GM06990 (cell line): ENCODE data around the gene SEPTIN8.
"Not testable (repeated sequence)": the region's sequence is repeated elsewhere in the genome, so short reads cannot be mapped to it uniquely, and the experiment has no call there.

Experiments used
- DNase-seq: peaks from one replicate; pipeline ENCODE4 v3.0.0-alpha.2; 2011; ENCODE audit not compliant: insufficient read length; ENCODE audit errors: extremely low read depth
- H3K27me3 ChIP-seq: replicated peaks from 2 replicates; pipeline ENCODE4 v1.6.0; 2011; ENCODE audit warnings: low read length; ENCODE audit not compliant: control insufficient read depth, insufficient read depth
- H3K36me3 ChIP-seq: 2 replicates; pipeline ENCODE4 v1.5.1; 2011; ENCODE audit warnings: low read length; ENCODE audit not compliant: control insufficient read depth, insufficient read depth
- H3K4me3 ChIP-seq: replicated peaks from 2 replicates; pipeline ENCODE4 v1.5.1; 2011; ENCODE audit warnings: low read depth, mild to moderate bottlenecking, control low read depth, low read length
- CTCF ChIP-seq: IDR thresholded peaks from 2 replicates; pipeline ENCODE4 v1.5.1; 2011; ENCODE audit warnings: low read length, control low read depth, mild to moderate bottlenecking, inconsistent platforms; ENCODE audit not compliant: insufficient read depth, poor library complexity, severe bottlenecking

The SEPTIN8 gene

GRCh38 chr5:132808866-132809265 lies 31.8 kb upstream of the SEPTIN8 start:
- Histone ChIP-seq H3K27me3 (no peaks in the 10 kb centered on the region), H3K36me3 (no peaks in the 10 kb centered on the region), H3K4me3 (no peak overlapping the region)
- no peak for TF ChIP-seq CTCF
- no peak for DNase-seq

GRCh38 chr5:132808448-132808847 lies 31.4 kb upstream of the SEPTIN8 start:
- Histone ChIP-seq H3K36me3 (no peaks in the 10 kb centered on the region), H3K27me3 (no peaks in the 10 kb centered on the region), H3K4me3 (no peak overlapping the region)
- no peak for TF ChIP-seq CTCF
- DNase-seq, result no peak

DNA sequence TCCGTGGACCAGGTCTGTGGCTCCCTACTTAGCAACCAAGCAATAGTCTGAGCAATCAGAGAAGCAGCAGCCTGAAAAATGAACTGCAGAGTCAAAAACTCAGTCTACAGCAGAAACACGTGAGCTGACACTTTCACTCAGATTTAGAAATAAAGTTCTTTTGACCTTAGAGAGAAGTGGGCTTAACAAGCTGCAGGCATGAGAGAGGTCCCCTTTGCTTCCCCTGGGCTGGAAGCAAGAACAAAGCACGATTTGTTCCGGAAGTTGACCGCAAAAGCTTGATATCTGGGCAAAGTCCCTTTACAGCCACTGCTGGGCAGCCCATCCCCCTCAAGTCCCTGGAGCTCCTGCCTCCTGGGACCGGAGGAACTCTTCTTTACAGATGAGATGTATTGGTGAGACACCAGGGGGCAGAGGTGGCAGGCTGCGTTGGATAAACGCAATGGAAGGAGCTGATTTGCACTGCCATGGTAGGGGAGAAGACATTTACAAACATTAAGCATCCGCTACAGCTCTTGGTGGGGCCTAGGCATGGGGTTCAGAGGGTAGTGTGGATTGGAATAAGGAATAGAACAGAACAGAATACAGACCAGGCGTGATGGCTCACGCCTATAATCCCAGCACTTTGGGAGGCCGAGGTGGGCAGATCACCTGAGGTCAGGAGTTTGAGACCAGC lies 30.3 kb upstream of the SEPTIN8 start:
- no peaks in the 10 kb centered on the region for H3K27me3 ChIP-seq
- DNase-seq, result no peak
- TF ChIP-seq CTCF, result peak; percentile 23
- H3K36me3 ChIP-seq, result no peaks in the 10 kb centered on the region
- no peak overlapping the region for H3K4me3 ChIP-seq

GRCh38 chr5:132806804-132807162 lies 29.7 kb upstream of the SEPTIN8 start:
- H3K4me3 ChIP-seq, DNase-seq, H3K36me3 ChIP-seq, H3K27me3 ChIP-seq: not testable (repeated sequence)

DNA sequence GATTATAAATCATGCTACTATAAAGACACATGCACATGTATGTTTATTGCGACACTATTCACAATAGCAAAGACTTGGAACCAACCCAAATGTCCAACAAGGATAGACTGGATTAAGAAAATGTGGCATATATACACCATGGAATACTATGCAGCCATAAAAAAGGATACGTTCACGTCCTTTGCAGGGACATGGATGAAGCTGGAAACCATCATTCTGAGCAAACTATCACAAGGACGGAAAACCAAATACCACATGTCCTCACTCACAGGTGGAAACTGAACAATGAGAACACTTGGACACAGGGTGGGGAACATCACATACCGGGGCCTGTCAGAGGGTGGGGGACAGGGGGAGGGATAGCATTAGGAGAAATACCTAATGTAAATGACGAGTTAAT lies 28.8 kb upstream of the SEPTIN8 start:
- DNase-seq, H3K4me3 ChIP-seq, H3K36me3 ChIP-seq, H3K27me3 ChIP-seq: not testable (repeated sequence)

DNA sequence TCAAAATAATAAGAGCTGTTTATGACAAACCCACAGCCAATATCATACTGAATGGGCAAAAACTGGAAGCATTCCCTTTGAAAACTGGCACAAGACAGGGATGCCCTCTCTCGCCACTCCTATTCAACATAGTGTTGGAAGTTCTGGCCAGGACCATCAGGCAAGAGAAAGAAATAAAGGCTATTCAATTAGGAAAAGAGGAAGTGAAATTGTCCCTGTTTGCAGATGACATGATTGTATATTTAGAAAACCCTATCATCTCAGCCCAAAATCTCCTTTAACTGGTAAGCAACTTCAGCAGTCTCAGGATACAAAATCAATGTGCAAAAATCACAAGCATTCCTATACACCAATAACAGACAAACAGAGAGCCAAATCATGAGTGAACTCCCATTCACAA lies 27.2 kb upstream of the SEPTIN8 start:
- DNase-seq, H3K4me3 ChIP-seq, H3K27me3 ChIP-seq, H3K36me3 ChIP-seq: not testable (repeated sequence)

GRCh38 chr5:132802685-132803066 lies 25.6 kb upstream of the SEPTIN8 start:
- H3K4me3 ChIP-seq, DNase-seq, H3K27me3 ChIP-seq, H3K36me3 ChIP-seq: not testable (repeated sequence)

DNA sequence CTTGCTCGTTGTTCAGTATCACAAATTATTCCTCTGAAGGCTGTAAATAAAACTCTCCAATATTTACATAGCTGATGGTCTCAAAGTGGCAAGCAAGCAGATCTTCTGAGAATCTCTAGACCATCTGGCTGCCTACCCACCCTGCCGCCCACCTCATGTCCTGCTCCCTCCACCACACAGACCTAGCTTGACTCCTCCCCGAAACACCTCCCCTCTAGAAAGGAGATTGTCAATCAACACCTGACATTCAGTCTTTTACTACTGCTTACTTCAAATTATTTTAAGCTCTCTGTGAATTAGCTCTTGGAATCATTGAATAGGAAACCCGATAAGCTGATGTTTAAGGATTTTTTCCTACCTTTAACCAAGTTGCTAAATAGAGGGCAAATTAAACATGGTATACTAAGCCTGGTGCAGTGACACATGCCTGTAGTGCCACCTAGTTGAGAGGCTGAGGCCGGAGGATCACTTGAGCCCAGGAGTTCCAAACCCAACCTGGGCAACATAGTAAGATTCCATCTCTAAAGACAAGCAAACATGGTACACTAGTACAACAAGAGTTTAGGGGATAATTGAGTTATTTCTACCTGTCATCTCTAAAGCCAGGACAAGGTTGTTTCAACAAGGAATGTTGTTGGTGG lies 25.1 kb upstream of the SEPTIN8 start:
- Histone ChIP-seq H3K4me3 (no peak overlapping the region), H3K36me3 (no peaks in the 10 kb centered on the region), H3K27me3 (no peaks in the 10 kb centered on the region)
- DNase-seq, result no peak
- TF ChIP-seq CTCF, result no peak
